Stimulated activated CD4-positive, alpha-beta T cell treated with anti-CD3 and anti-CD28 coated beads, Interleukin-1b, Interleukin-23, amount 100 ng/mL, for 4 hours (primary cell): ENCODE data around the gene APOLD1.
"Not testable (repeated sequence)": the region's sequence is repeated elsewhere in the genome, so short reads cannot be mapped to it uniquely, and the experiment has no call there.

Experiments
- DNase-seq, 2 donors: peaks; one replicate each; pipeline ENCODE4 v3.0.0-alpha.2; 2020; ENCODE audit warnings: low read depth in 2 of 2

The APOLD1 gene

GRCh38 chr12:12807970-12808702, 22.7 kb downstream of the APOLD1 start:
- DNase-seq: no peak

GRCh38 chr12:12810553-12811021, 25.1 kb downstream of the APOLD1 start:
- DNase-seq: no peak

- no peak for DNase-seq
Measured at GRCh38 chr12:12811343-12811742, 25.9 kb downstream of the APOLD1 start.

- no peak for DNase-seq
Measured at GRCh38 chr12:12812174-12812573, 26.7 kb downstream of the APOLD1 start.

- DNase-seq: no peak
Measured at GRCh38 chr12:12812618-12813119, 27.2 kb downstream of the APOLD1 start.

GRCh38 chr12:12813120-12814101, 28.0 kb downstream of the APOLD1 start, which contains the start of gene DDX47:
TSS of gene DDX47 (plus strand) at chr12:12813346. CDS start at chr12:12813368, 22 bp downstream.
- peak; percentile 98 for DNase-seq

- no peak for DNase-seq
Measured at GRCh38 chr12:12817616-12818015, 32.2 kb downstream of the APOLD1 start.

GRCh38 chr12:12818701-12819100, 33.2 kb downstream of the APOLD1 start:
- no peak for DNase-seq

- no peak for DNase-seq
Measured at GRCh38 chr12:12819221-12819620, 33.8 kb downstream of the APOLD1 start.

- no peak for DNase-seq
Measured at GRCh38 chr12:12819752-12820311, 34.4 kb downstream of the APOLD1 start.

- DNase-seq: not testable (repeated sequence)
Measured at GRCh38 chr12:12820376-12820775, 34.9 kb downstream of the APOLD1 start.

GRCh38 chr12:12821975-12822374, 36.5 kb downstream of the APOLD1 start:
- no peak for DNase-seq

- DNase-seq: no peak
Measured at GRCh38 chr12:12822886-12823285, 37.4 kb downstream of the APOLD1 start.

- DNase-seq: no peak
Measured at GRCh38 chr12:12823300-12823699, 37.8 kb downstream of the APOLD1 start.

- no peak for DNase-seq
Measured at GRCh38 chr12:12823811-12824210, 38.4 kb downstream of the APOLD1 start.

GRCh38 chr12:12835378-12836146, 50.1 kb downstream of the APOLD1 start:
- no peak for DNase-seq

- DNase-seq: no peak
Measured at GRCh38 chr12:12836571-12836970, 51.1 kb downstream of the APOLD1 start.

- peak; percentile 19 to 35 for DNase-seq
Measured at GRCh38 chr12:12837025-12837812, 51.8 kb downstream of the APOLD1 start.

GRCh38 chr12:12837813-12838153, 52.3 kb downstream of the APOLD1 start:
- DNase-seq: no peak

- no peak for DNase-seq
Measured at GRCh38 chr12:12839003-12839395, 53.5 kb downstream of the APOLD1 start.
